Measurements from ENCODE around the gene NSG2. TPM values are rescaled to one million over a fixed set of nuclear protein-coding genes. Genes with fewer than 3 reads are reported as not detected.

The NSG2 gene
- total RNA-seq, 2 donors from 2014 or later = 2.9 TPM; not detected in 1

GRCh38 chr5:174047472-174048099 lies 2.1 kb downstream of the NSG2 start:
- H3K4me3 ChIP-seq = no peak overlapping the region
- DNase-seq = no peak
- H3K27ac ChIP-seq = no peak overlapping the region
- no peaks in the 10 kb centered on the region for H3K27me3 ChIP-seq
- H3K9me3 ChIP-seq = no peaks in the 10 kb centered on the region
- intact Hi-C loops (cut with DNase I) = no loop called here
- H3K4me1 ChIP-seq = no peaks in the 10 kb centered on the region
- no peaks in the 10 kb centered on the region for H3K36me3 ChIP-seq (replicated peaks in 1 of 2; ENCODE audit: insufficient read depth in 1 of 2, low read depth in 2 of 2)
- no peak for ATAC-seq
- WGBS, 2 donors = 57 to 65% methylated on average over 4 of the region's 4 CpGs
- TF ChIP-seq POLR2A (IDR thresholded peaks at IDR 0.05) (no peak), CTCF (IDR thresholded peaks at IDR 0.05) (no peak)

- Histone ChIP-seq H3K4me3 (no peak overlapping the region), H3K27ac (no peak overlapping the region), H3K4me1 (no peaks in the 10 kb centered on the region), H3K36me3 (replicated peaks in 1 of 2; ENCODE audit: insufficient read depth in 1 of 2, low read depth in 2 of 2) (no peaks in the 10 kb centered on the region), H3K27me3 (no peaks in the 10 kb centered on the region), H3K9me3 (no peaks in the 10 kb centered on the region)
- ATAC-seq (no peak), DNase-seq (peak in 3 of 4 donors; percentile 25 to 61 (median 43))
- TF ChIP-seq POLR2A (IDR thresholded peaks at IDR 0.05) = no peak
- no peak for TF ChIP-seq CTCF (IDR thresholded peaks at IDR 0.05)
- WGBS, 2 donors = 40 to 63% methylated on average over 5 of the region's 5 CpGs
- intact Hi-C loops (cut with DNase I) = no loop called here
These were observed 7.1 kb downstream of the NSG2 start for GRCh38 chr5:174052636-174053035.

GRCh38 chr5:174053905-174054304 lies 8.4 kb downstream of the NSG2 start:
- H3K4me1 ChIP-seq = no peaks in the 10 kb centered on the region
- no peak overlapping the region for H3K4me3 ChIP-seq
- no peak for ATAC-seq
- intact Hi-C loops (cut with DNase I) = no loop called here
- H3K36me3 ChIP-seq (replicated peaks in 1 of 2; ENCODE audit: insufficient read depth in 1 of 2, low read depth in 2 of 2) = no peaks in the 10 kb centered on the region
- no peak for TF ChIP-seq CTCF (IDR thresholded peaks at IDR 0.05)
- H3K27ac ChIP-seq = no peak overlapping the region
- WGBS, 2 donors = 94% methylated on average over 3 of the region's 3 CpGs
- no peak for DNase-seq
- H3K27me3 ChIP-seq = no peaks in the 10 kb centered on the region
- H3K9me3 ChIP-seq = no peaks in the 10 kb centered on the region

- Histone ChIP-seq H3K36me3 (replicated peaks in 1 of 2; ENCODE audit: insufficient read depth in 1 of 2, low read depth in 2 of 2) (no peaks in the 10 kb centered on the region), H3K4me1 (no peaks in the 10 kb centered on the region), H3K27ac (no peak overlapping the region), H3K9me3 (no peaks in the 10 kb centered on the region), H3K27me3 (no peaks in the 10 kb centered on the region), H3K4me3 (no peak overlapping the region)
- intact Hi-C loops (cut with DNase I) = no loop called here
- 69 to 79% methylated on average over 4 of the region's 4 CpGs for WGBS, 2 donors
- TF ChIP-seq CTCF (IDR thresholded peaks at IDR 0.05) = no peak
- TF ChIP-seq POLR2A (IDR thresholded peaks at IDR 0.05) = no peak
- ATAC-seq = no peak
- DNase-seq = peak in 1 of 4 donors; percentile 19
These were observed 10.8 kb downstream of the NSG2 start for GRCh38 chr5:174056064-174056847.
